HG03135 (cell line): Measurements from ENCODE around the gene BUB1B.
A peak's percentile ranks its signal among the peaks of the same experiment; 100 is the strongest.
"Not testable (repeated sequence)": the region's sequence is repeated elsewhere in the genome, so short reads cannot be mapped to it uniquely, and the experiment has no call there.

ENCODE experiments used
- ATAC-seq: cut with Tn5 transposase; IDR thresholded peaks from one replicate; pipeline ENCODE4 v1.9.1; 2021; ENCODE audit warnings: mild to moderate bottlenecking, moderate library complexity; ENCODE audit not compliant: unreplicated experiment

BUB1B gene, protein sequence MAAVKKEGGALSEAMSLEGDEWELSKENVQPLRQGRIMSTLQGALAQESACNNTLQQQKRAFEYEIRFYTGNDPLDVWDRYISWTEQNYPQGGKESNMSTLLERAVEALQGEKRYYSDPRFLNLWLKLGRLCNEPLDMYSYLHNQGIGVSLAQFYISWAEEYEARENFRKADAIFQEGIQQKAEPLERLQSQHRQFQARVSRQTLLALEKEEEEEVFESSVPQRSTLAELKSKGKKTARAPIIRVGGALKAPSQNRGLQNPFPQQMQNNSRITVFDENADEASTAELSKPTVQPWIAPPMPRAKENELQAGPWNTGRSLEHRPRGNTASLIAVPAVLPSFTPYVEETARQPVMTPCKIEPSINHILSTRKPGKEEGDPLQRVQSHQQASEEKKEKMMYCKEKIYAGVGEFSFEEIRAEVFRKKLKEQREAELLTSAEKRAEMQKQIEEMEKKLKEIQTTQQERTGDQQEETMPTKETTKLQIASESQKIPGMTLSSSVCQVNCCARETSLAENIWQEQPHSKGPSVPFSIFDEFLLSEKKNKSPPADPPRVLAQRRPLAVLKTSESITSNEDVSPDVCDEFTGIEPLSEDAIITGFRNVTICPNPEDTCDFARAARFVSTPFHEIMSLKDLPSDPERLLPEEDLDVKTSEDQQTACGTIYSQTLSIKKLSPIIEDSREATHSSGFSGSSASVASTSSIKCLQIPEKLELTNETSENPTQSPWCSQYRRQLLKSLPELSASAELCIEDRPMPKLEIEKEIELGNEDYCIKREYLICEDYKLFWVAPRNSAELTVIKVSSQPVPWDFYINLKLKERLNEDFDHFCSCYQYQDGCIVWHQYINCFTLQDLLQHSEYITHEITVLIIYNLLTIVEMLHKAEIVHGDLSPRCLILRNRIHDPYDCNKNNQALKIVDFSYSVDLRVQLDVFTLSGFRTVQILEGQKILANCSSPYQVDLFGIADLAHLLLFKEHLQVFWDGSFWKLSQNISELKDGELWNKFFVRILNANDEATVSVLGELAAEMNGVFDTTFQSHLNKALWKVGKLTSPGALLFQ

GRCh38 chr15:40160689-40161688, at the start of gene BUB1B:
Gene BUB1B, plus strand, starts transcription at chr15:40161069. Its CDS starts 152 bp downstream, at chr15:40161221.
- ATAC-seq = peak; percentile 88

DNA sequence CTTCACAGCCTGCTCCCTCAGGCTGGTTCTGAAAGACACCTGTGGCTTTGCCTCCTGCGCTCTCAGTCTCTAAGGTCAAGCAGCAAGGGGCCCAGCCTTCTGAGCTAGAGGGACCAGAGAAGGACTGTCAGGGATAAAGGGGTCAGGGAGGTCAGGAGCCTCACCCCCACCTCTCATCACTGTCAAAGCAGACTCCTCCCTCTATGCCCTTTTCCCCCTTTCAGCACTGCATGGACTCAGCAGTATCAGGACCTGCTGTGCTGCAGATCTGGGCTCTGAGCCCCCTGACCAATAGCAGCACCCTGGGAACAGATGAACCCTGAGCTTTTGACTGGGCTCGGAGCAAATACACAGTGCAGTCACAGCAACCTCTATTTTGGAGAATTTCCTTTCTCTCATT, 49.0 kb upstream of the BUB1B start:
- no peak for ATAC-seq

GRCh38 chr15:40112789-40113188, 48.1 kb upstream of the BUB1B start:
- no peak for ATAC-seq

- ATAC-seq = no peak
These were observed 46.7 kb upstream of the BUB1B start for GRCh38 chr15:40114218-40114617.

DNA sequence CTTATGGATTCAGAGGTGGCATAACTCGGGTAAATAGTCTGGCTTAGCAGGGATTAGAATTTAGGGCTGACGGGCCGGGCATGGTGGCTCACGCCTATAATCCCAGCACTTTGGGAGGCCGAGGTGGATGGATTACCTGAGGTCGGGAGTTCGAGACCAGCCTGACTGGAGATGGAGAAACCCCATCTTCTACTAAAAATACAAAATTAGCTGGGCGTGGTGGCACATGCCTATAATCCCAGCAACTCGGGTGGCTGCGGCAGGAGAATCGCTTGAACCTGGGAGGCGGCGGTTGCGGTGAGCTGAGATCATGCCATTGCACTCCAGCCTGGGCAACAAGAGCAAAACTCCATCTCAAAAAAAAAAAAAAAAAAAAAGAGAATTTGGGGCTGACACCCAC, 45.8 kb upstream of the BUB1B start:
- ATAC-seq = not testable (repeated sequence)

DNA sequence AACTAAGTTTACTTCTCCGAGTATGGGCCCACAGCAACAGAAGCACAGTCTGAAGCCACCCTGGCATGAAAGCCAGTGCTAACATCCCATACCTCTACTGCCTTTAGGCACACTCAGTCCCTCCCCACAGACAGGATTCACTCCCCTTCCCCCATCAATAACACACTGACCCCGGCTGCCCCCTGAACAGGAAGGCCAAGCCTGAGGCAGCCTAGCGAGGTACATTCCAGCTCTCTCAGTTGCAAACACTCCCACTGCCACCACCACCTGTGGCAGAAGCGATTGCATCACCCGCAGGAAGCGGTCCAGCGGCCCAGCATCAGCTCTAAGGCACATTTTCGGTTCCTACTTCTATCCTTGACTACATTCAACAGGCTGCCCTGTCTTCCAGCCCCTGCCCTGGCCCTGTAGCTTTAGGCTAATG, 45.2 kb upstream of the BUB1B start:
- peak; percentile 83 for ATAC-seq

DNA sequence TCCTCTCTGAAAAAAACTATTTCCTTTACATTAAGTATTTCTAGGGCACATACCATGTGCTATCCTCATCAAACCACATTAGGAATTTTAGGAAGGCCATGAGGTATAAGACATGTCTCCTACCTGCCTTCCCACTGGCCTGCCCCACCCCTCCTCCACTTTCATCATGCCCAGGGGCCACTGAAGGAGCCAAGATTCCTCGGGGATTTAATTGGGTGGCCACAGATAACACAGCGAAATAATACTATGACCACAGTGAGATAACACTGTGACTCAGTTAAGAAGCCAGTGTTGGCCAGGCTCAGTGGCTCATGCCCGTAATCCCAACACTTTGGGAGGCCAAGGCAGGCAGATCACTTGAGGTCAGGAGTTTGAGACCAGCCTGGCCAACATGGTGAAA, 42.4 kb upstream of the BUB1B start:
- ATAC-seq = no peak

- no peak for ATAC-seq
These were observed 38.8 kb upstream of the BUB1B start for GRCh38 chr15:40121911-40122638.

GRCh38 chr15:40122989-40123388, 37.9 kb upstream of the BUB1B start:
- ATAC-seq = not testable (repeated sequence)

GRCh38 chr15:40123863-40124262, 37.0 kb upstream of the BUB1B start:
- not testable (repeated sequence) for ATAC-seq

- ATAC-seq = not testable (repeated sequence)
These were observed 36.5 kb upstream of the BUB1B start for GRCh38 chr15:40124333-40124732.

DNA sequence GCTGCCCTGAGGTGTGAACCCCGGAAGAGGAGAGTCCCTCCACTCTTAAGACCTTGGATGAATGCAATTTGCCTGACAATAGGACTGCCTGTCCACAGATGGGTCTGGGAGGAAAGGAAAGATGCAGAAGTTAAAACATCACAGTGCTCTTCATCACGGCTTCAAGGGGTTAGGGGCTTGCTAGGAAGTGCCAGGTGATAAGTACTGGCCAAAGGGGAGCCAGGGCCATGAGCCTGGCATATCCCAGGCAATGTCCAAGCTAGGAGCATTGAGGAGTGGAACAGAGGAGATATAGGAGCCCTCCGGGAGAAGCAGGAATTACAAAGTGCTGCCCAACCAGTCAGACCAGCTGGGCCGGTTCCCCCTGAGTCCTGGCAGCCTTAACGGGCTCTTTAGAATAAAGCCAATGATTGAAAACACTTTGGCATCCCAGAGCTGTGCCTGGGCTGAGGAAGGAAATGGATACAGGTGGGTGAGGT, 36.0 kb upstream of the BUB1B start:
- not testable (repeated sequence) for ATAC-seq

- ATAC-seq = no peak
These were observed 34.9 kb upstream of the BUB1B start for GRCh38 chr15:40125950-40126349.

DNA sequence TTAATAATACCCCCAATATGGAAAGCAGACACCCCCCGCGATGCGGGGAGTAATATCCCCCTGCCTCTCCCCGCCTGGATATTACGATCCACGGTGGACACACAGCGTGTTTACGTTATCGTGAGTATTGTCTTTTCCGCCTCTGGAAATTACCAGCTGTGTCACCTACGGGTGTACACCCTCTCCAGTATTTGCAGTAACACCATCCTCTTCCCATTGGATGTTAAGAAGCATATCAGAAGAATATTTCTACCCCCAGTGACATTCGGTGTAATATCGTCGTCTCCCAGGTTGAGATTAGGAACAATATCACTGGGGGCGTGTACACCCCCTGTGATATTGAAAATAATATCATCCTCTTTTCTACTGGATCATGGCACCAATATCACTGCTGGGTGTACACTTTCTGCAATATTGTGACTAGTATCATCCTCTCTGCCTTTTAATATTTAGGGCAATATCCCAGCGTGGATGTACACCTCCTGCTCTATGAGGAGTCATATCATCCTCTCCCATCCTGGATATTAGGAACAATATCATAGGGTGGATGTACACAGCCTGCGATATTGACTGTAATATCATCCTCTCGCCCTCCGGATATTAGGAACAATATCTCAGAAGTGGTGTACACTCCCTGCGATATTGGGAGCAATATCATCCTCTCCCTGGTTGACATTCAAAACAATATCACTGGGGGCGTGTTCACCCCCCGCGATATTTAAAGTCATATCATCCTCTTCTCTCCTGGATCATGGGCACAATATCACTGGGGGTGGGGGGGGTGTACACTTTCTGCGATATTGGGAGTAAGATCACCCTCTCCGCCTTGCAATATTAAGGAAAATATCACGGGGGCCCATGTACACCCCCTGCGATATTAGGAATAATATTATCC, 31.9 kb upstream of the BUB1B start:
- no peak for ATAC-seq

GRCh38 chr15:40130118-40130517, 30.8 kb upstream of the BUB1B start:
- no peak for ATAC-seq

DNA sequence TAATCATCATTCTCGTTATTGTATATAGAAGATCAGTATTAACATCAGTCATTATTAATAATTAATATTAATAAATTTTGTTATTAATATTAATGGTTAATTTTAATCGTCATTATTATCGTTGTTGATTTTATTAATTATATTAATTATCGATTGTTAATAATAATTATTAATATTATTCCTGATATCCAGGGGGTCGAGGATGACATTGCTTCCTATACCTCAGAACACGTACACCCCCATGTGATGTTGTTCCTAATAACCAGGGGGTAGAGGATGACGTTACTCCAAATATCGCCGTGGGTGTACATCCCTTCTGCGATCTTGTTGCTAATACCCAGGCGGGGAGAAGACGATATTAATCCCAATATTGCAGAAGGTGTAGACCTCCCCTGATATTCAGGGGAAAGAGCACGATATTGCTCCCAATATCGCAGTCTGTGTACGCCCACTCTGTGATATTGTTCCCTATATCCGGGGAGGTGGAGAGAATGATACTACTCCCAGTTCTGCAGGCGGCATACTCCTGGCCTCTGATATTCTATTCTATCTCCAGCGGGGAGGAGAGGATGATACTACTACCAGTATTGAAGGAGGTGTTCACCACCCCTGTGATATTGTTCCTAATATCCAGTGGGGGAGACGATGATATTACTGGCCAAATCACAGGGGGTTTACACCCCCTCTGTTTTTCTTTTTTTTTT, 29.9 kb upstream of the BUB1B start:
- ATAC-seq = no peak

DNA sequence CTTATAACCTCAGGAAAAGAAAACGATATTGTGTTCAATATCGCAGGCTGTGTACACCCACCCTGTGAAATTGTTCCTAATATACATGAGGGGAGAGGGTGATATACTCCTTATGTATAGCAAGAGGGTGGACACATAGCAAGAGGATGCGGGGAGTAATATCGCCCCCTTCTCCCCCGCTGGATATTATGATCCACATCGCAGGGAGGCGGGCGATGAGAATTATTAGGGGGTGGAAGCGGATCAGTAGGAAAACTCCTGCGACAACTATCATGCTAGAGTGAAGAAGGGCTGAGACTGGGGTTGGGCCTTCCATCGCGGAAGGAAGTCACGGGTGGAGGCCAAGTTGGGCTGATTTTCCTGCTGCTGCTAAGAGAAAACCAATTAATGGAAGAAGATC, 27.3 kb upstream of the BUB1B start:
- ATAC-seq = no peak

- no peak for ATAC-seq
These were observed 26.0 kb upstream of the BUB1B start for GRCh38 chr15:40134885-40135284.
